H1 (cell line): Measurements from ENCODE around the gene TMEM204. TPM values are rescaled to one million over a fixed set of nuclear protein-coding genes. Genes with fewer than 3 reads are reported as not detected.

Experiments used
- CTCF ChIA-PET: fragments of 300-600 bp; sonication (Branson Sonifier 250); formaldehyde crosslinking; loops from one replicate; lab custom pipeline; 2021; ENCODE audit not compliant: partially characterized antibody; lab: Charles Lee
- POLR2A ChIA-PET: fragments of 300-600 bp; sonication (Branson Sonifier 250); formaldehyde crosslinking; loops from one replicate; lab custom pipeline; 2021; ENCODE audit warnings: inconsistent platforms; ENCODE audit not compliant: partially characterized antibody; lab: Charles Lee
- DNase-seq, 2 experiments: peaks; one replicate each; pipeline versions ENCODE4 v3.0.0 to v3.0.0-alpha.2; 2010 to 2022; ENCODE audit warnings: low spot score in 2 of 2, low read depth in 1 of 2, mixed read lengths in 1 of 2
- FAIRE-seq: peaks from 2 replicates; lab custom pipeline; 2011; peaks lifted over from hg19 to GRCh38; lab: Jason Lieb, UNC
- H2AFZ ChIP-seq: 2 replicates; pipeline ENCODE4 v1.8.1; 2012; ENCODE audit warnings: low read length, inconsistent platforms
- H2AK5ac ChIP-seq: 2 replicates; pipeline ENCODE4 v1.6.1; 2013; ENCODE audit warnings: low read depth, low read length
- H2BK120ac ChIP-seq: replicated peaks from 2 replicates; pipeline ENCODE3; 2013; ENCODE audit warnings: low read depth, low read length, inconsistent platforms
- H2BK12ac ChIP-seq: 2 replicates; pipeline ENCODE4 v1.6.1; 2013; ENCODE audit warnings: low read depth, low read length
- H2BK15ac ChIP-seq: 2 replicates; pipeline ENCODE4 v1.6.1; 2013; ENCODE audit warnings: low read length
- H2BK20ac ChIP-seq: 2 replicates; pipeline ENCODE4 v1.6.1; 2013; ENCODE audit warnings: low read length
- H2BK5ac ChIP-seq: 2 replicates; pipeline ENCODE4 v1.6.1; 2013; ENCODE audit warnings: low read depth, low read length
- H3K14ac ChIP-seq: 2 replicates; pipeline ENCODE4 v1.6.1; 2013; ENCODE audit warnings: inconsistent platforms; ENCODE audit not compliant: insufficient read length
- H3K18ac ChIP-seq: 2 replicates; pipeline ENCODE4 v1.6.1; 2013; ENCODE audit warnings: low read length; ENCODE audit errors: extremely low read depth
- H3K23ac ChIP-seq: 2 replicates; pipeline ENCODE4 v1.6.1; 2013; ENCODE audit warnings: inconsistent platforms; ENCODE audit not compliant: insufficient read length
- H3K23me2 ChIP-seq: 2 replicates; pipeline ENCODE4 v1.6.1; 2013; ENCODE audit warnings: low read depth, low read length
- H3K27ac ChIP-seq: 2 replicates; pipeline ENCODE4 v1.6.1; 2011; ENCODE audit warnings: low read depth, low read length, inconsistent platforms
- H3K27me3 ChIP-seq, 4 experiments: replicated peaks in 1 of 4; 1 replicate in 1 of 4; 2 replicates in 3 of 4; pipeline versions ENCODE4 v1.6.1 to v1.8.1; 2011 to 2013; ENCODE audit warnings: low read length in 3 of 4, mild to moderate bottlenecking in 3 of 4, inconsistent platforms in 2 of 4, mixed read lengths in 2 of 4, moderate library complexity in 1 of 4; ENCODE audit not compliant: control insufficient read depth in 3 of 4, insufficient read depth in 3 of 4; ENCODE audit errors: extremely low read depth in 1 of 4
- H3K36me3 ChIP-seq, 4 experiments: 2 replicates each; pipeline versions ENCODE4 v1.6.1 to v1.8.1; 2011 to 2013; ENCODE audit warnings: mild to moderate bottlenecking in 4 of 4, low read length in 3 of 4, moderate library complexity in 2 of 4, control low read depth in 1 of 4, inconsistent platforms in 1 of 4; ENCODE audit not compliant: insufficient read depth in 4 of 4, control insufficient read depth in 2 of 4
- H3K4ac ChIP-seq: replicated peaks from 2 replicates; pipeline ENCODE3; 2013; ENCODE audit warnings: low read length, low read depth, mixed read lengths, inconsistent platforms; ENCODE audit not compliant: insufficient read length
- H3K4me1 ChIP-seq, 4 experiments: replicated peaks in 1 of 4; 1 replicate in 1 of 4; 2 replicates in 3 of 4; pipeline versions ENCODE4 v1.6.1 to v1.8.1; 2011 to 2013; ENCODE audit warnings: low read length in 3 of 4, inconsistent platforms in 2 of 4, mixed read lengths in 1 of 4; ENCODE audit not compliant: insufficient read depth in 4 of 4, control insufficient read depth in 3 of 4
- H3K4me2 ChIP-seq, 2 experiments: 2 replicates each; pipeline versions ENCODE4 v1.6.1 to v1.8.1; 2011 to 2013; ENCODE audit warnings: low read depth in 2 of 2, low read length in 2 of 2, control low read depth in 1 of 2, inconsistent platforms in 1 of 2, mild to moderate bottlenecking in 1 of 2; ENCODE audit not compliant: insufficient read depth in 1 of 2
- H3K4me3 ChIP-seq, 4 experiments: fragments of 200-600, 300-600 bp in 1 of 4; sonication (generic), shearing (Covaris generic), sonication (Bioruptor Twin) in 1 of 4; 2 replicates each; pipeline versions ENCODE4 v1.5.1 to v1.8.1; 2011 to 2016; ENCODE audit warnings: low read length in 4 of 4, low read depth in 3 of 4, control low read depth in 2 of 4, inconsistent platforms in 2 of 4, mild to moderate bottlenecking in 2 of 4, mixed read lengths in 1 of 4, moderate library complexity in 1 of 4; ENCODE audit not compliant: insufficient read depth in 2 of 4; ENCODE audit errors: extremely low read depth in 1 of 4
- H3K56ac ChIP-seq: replicated peaks from 2 replicates; pipeline ENCODE3; 2013; ENCODE audit warnings: low read depth, mild to moderate bottlenecking, mixed read lengths, low read length, inconsistent platforms; ENCODE audit not compliant: insufficient read length
- H3K79me1 ChIP-seq: 2 replicates; pipeline ENCODE4 v1.6.1; 2013; ENCODE audit warnings: low read depth, low read length, control low read depth
- H3K79me2 ChIP-seq, 2 experiments: 2 replicates each; pipeline versions ENCODE4 v1.6.1 to v1.8.1; 2012 to 2013; ENCODE audit warnings: low read length in 2 of 2, mild to moderate bottlenecking in 2 of 2, inconsistent platforms in 1 of 2; ENCODE audit not compliant: insufficient read depth in 2 of 2, control insufficient read depth in 1 of 2
- H3K9ac ChIP-seq, 4 experiments: replicated peaks in 1 of 4; 1 replicate in 1 of 4; 2 replicates in 3 of 4; pipeline versions ENCODE4 v1.6.1 to v1.8.1; 2011 to 2013; ENCODE audit warnings: low read depth in 3 of 4, low read length in 3 of 4, control low read depth in 2 of 4, mild to moderate bottlenecking in 2 of 4, moderate library complexity in 2 of 4, inconsistent platforms in 1 of 4; ENCODE audit errors: extremely low read depth in 1 of 4
- H3K9me3 ChIP-seq, 2 experiments: 2 replicates each; pipeline versions ENCODE4 v1.6.1 to v1.8.1; 2012 to 2013; ENCODE audit warnings: mild to moderate bottlenecking in 2 of 2, moderate library complexity in 2 of 2, control low read depth in 1 of 2, inconsistent platforms in 1 of 2, low read depth in 1 of 2, low read length in 1 of 2, mixed read lengths in 1 of 2; ENCODE audit not compliant: insufficient read depth in 2 of 2
- H4K20me1 ChIP-seq, 2 experiments: replicated peaks in 1 of 2; 2 replicates each; pipeline versions ENCODE3 to v1.8.1; 2011 to 2013; ENCODE audit warnings: inconsistent platforms in 2 of 2, low read length in 2 of 2, mild to moderate bottlenecking in 1 of 2; ENCODE audit not compliant: insufficient read depth in 2 of 2, control insufficient read depth in 1 of 2
- H4K5ac ChIP-seq: 2 replicates; pipeline ENCODE4 v1.6.1; 2013; ENCODE audit warnings: low read length, low read depth, mixed read lengths, inconsistent platforms; ENCODE audit not compliant: insufficient read length
- H4K8ac ChIP-seq: 2 replicates; pipeline ENCODE4 v1.8.0; 2013; ENCODE audit warnings: mild to moderate bottlenecking, moderate library complexity, low read length, inconsistent platforms; ENCODE audit not compliant: insufficient read depth; ENCODE audit errors: extremely low read depth
- H4K91ac ChIP-seq: replicated peaks from 2 replicates; pipeline ENCODE3; 2013; ENCODE audit warnings: low read length, mixed read lengths, inconsistent platforms; ENCODE audit not compliant: insufficient read length
- CTCF ChIP-seq, 3 experiments: IDR thresholded peaks; 1 replicate in 2 of 3; 2 replicates in 1 of 3; pipeline versions ENCODE4 v1.5.1 to v1.6.1; 2011; ENCODE audit warnings: low read length in 3 of 3, mild to moderate bottlenecking in 3 of 3, inconsistent platforms in 2 of 3, low read depth in 1 of 3, moderate library complexity in 1 of 3; ENCODE audit not compliant: insufficient read depth in 1 of 3; ENCODE audit errors: control extremely low read depth in 1 of 3
- E2F6 ChIP-seq: IDR thresholded peaks from 2 replicates; pipeline ENCODE4 v1.6.1; 2012; ENCODE audit warnings: inconsistent platforms
- MAX ChIP-seq: IDR thresholded peaks from 2 replicates; pipeline ENCODE4 v1.6.1; 2012; ENCODE audit warnings: inconsistent platforms
- whole genome bisulfite sequencing, 2 experiments: shearing (Covaris generic) in 1 of 2; methylation state at CpG; one replicate each; pipeline versions ENCODE4 v1.1.6 to v1.1.7; 2013 to 2015; ENCODE audit warnings: low lambda C conversion rate in 2 of 2, mixed read lengths in 2 of 2, inconsistent platforms in 1 of 2, low coverage in 1 of 2, missing lambda C conversion rate in 1 of 2; ENCODE audit not compliant: insufficient replicate concordance in 2 of 2, insufficient coverage in 1 of 2, insufficient read length in 1 of 2; ENCODE audit errors: extremely low coverage in 1 of 2, missing lambda C conversion rate in 1 of 2; 5-methylcytosine and 5-hydroxymethylcytosine counted together
- polyA plus RNA-seq, 7 experiments: library from polyadenylated mRNA; depleted of rRNA in 3 of 7; stranded (reverse) in 5 of 7; unstranded in 2 of 7; fragments of >200 nt in 5 of 7; fragments of 200-250 nt in 2 of 7; gene quantifications; 1 replicate in 5 of 7; 2 replicates in 1 of 7; 4 replicates in 1 of 7; pipeline versions ENCODE4 v1.2.1 to v1.2.3, GENCODE V29; 2011 to 2013; ENCODE audit warnings: missing spikeins in 2 of 7, mixed read lengths in 2 of 7
- total RNA-seq: library from RNA; stranded (reverse); fragmentation: NEBNext Ultra II Directional; extraction: Animal tissue kit (Norgen Biotek cat#: 25700); gene quantifications from 2 replicates; pipeline ENCODE4 v1.2.1, GENCODE V29; 2021
- TF ChIP-seq, protein P1 (sequence below): IDR thresholded peaks from 2 replicates; pipeline ENCODE4 v1.6.1; 2011; ENCODE audit warnings: low read length, improper control_type of control experiment

TMEM204 gene
- total and polyA plus RNA-seq, 2 of the 8 experiments (the other 6 are each of a cell fraction or from before 2014, with no cell fraction given), result not detected

DNA sequence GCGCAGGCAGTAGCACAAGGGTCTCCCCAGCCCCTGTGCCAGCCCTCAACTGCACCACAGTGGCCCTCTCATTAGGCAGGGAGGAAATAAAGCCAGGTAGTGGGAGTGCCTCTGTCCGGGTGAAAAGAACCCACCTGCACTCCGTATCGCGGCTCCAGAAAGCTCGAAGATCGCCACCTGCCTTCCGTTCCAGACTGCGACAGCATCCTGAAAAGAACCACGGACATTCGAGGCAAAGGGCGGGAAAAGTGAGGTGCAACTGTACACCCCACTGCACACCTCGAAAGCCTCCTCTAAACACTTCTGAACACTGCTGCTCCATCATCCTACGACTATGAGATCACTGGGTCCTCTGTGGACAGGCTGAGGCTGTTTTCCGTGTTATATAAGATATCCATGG lies 49.7 kb downstream of the TMEM204 start:
- Histone ChIP-seq H3K4me3 (no peak overlapping the region), H3K4me1 (no peaks in the 10 kb centered on the region), H2BK12ac (no peak overlapping the region), H3K4me2 (no peak overlapping the region), H3K23me2 (no peaks in the 10 kb centered on the region), H3K56ac (no peak overlapping the region), H4K8ac (peak overlapping the region; percentile 28; the same call in 1 of the 2 replicates), H3K27me3 (no peaks in the 10 kb centered on the region), H3K27ac (no peak overlapping the region), H3K14ac (no peak overlapping the region), H2AFZ (no peak overlapping the region), H3K18ac (no peak overlapping the region), H4K20me1 (peaks cover 0 to 3% of the 10 kb centered on the region in 2 experiments), H2BK120ac (no peak overlapping the region), H2BK20ac (no peak overlapping the region), H3K9me3 (no peaks in the 10 kb centered on the region), H2BK5ac (no peak overlapping the region), H3K79me1 (no peaks in the 10 kb centered on the region), H3K9ac (no peak overlapping the region), H4K5ac (no peak overlapping the region), H3K4ac (no peak overlapping the region), H2BK15ac (no peak overlapping the region), H2AK5ac (no peak overlapping the region), H3K79me2 (no peaks in the 10 kb centered on the region), H3K23ac (no peak overlapping the region), H3K36me3 (peaks cover 3 to 32% (median 22%) of the 10 kb centered on the region in 4 experiments; a peak in 6 of 8 replicates), H4K91ac (no peak overlapping the region)
- WGBS, 2 experiments, result 94% methylated on average over 15 of the region's 15 CpGs; no CpG with 5 or more reads in 1 of the 2 experiments
- POLR2A ChIA-PET, result no interaction called here
- TF ChIP-seq, protein P1, sequence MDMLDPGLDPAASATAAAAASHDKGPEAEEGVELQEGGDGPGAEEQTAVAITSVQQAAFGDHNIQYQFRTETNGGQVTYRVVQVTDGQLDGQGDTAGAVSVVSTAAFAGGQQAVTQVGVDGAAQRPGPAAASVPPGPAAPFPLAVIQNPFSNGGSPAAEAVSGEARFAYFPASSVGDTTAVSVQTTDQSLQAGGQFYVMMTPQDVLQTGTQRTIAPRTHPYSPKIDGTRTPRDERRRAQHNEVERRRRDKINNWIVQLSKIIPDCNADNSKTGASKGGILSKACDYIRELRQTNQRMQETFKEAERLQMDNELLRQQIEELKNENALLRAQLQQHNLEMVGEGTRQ, result no peak
- peak; percentile 89 for TF ChIP-seq E2F6
- TF ChIP-seq MAX, result peak; percentile 38; the same call in 1 of the 2 replicates
- peak in 2 of 3 experiments; percentile 32 to 37; a peak in 2 of 4 replicates for TF ChIP-seq CTCF (IDR thresholded peaks at IDR 0.05; ENCODE audit: control extremely low read depth in 1 of 3, insufficient read depth in 1 of 3, low read depth in 1 of 3, low read length in 3 of 3)
- FAIRE-seq (no peak), DNase-seq (no peak)
- CTCF ChIA-PET, result interaction anchor here (1.2 kb wide), 1 partner anchor 105 kb away, joined by 3 read pairs; no protein-coding TSS in a partner anchor
